Transverse colon (tissue), 3 donors: ENCODE data around the gene KLK8.

ENCODE experiments used
- EP300 ChIP-seq: sonication (generic); formaldehyde crosslinking; IDR thresholded peaks from one replicate; pipeline ENCODE4 v1.6.1; 2017; ENCODE audit warnings: antibody characterized with exemption, low read depth
- POLR2A ChIP-seq: fragments of 450-650 bp; IDR thresholded peaks from one replicate; pipeline ENCODE4 v1.6.1; 2016; ENCODE audit warnings: antibody characterized with exemption, mild to moderate bottlenecking, moderate library complexity
- TF ChIP-seq, protein P1 (sequence below), 5 experiments: fragments of 200-600 bp in 3 of 5; fragments of 450-650 bp in 2 of 5; sonication (generic) in 3 of 5; IDR thresholded peaks; 1 replicate in 2 of 5; 2 replicates in 3 of 5; pipeline ENCODE4 v1.5.1; 2016 to 2017; ENCODE audit warnings: antibody characterized with exemption in 5 of 5, inconsistent platforms in 3 of 5, mild to moderate bottlenecking in 2 of 5, moderate library complexity in 1 of 5

DNA sequence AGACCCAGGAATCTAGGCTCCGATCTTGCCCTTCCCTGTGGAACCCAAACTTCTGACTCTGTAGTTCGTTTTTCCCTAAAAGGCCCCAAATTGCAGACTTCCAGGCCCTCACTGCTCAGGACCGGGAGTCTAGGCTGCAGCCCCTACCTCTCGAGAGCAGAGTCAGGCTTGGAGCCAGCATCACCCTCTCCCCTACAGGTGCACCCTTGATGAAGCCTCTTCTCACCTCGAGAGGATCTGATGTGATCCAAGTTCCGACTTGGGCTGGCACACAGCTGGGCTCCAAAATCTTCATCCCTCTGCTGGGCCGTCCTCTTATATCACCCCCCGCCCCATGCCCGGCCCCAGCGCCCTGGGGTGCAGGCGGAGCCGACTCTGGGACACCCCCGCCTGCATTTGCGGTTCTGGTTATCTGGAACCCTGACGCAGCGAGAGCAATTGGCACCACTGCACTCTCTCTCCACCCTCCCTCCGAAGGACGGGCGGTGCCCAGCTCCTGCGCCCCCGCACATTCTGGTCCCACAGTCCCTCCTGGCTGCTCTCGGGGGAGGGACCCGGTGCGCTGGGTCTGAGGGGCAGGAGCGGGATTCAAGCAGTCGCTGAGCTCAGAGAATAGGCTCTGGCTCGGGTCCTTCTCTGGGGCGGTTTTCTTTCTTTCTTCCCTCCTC lies 17.6 kb downstream of the KLK8 start, which contains the start of gene KLK7:
- TF ChIP-seq, protein P1, sequence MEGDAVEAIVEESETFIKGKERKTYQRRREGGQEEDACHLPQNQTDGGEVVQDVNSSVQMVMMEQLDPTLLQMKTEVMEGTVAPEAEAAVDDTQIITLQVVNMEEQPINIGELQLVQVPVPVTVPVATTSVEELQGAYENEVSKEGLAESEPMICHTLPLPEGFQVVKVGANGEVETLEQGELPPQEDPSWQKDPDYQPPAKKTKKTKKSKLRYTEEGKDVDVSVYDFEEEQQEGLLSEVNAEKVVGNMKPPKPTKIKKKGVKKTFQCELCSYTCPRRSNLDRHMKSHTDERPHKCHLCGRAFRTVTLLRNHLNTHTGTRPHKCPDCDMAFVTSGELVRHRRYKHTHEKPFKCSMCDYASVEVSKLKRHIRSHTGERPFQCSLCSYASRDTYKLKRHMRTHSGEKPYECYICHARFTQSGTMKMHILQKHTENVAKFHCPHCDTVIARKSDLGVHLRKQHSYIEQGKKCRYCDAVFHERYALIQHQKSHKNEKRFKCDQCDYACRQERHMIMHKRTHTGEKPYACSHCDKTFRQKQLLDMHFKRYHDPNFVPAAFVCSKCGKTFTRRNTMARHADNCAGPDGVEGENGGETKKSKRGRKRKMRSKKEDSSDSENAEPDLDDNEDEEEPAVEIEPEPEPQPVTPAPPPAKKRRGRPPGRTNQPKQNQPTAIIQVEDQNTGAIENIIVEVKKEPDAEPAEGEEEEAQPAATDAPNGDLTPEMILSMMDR (IDR thresholded peaks at IDR 0.05): no peak
- TF ChIP-seq EP300 (no peak), POLR2A (no peak)
